T-helper 2 cell treated with Interferon-gamma antibody and Interleukin-4, amounts not matched to agents 5 μg/mL and 100 μg/mL, for 36 hours (primary cell): Measurements from ENCODE around the gene RAD51B.

Experiments
- DNase-seq: peaks from one replicate; pipeline ENCODE4 v3.0.0; 2021; ENCODE audit warnings: low spot score
- H3K27ac Mint-ChIP-seq: one replicate; pipeline ENCODE4 v1.8.0; 2021; ENCODE audit warnings: mild to moderate bottlenecking, mixed read lengths
- H3K27me3 Mint-ChIP-seq: one replicate; pipeline ENCODE4 v1.8.0; 2021; ENCODE audit warnings: low read depth, mixed read lengths
- H3K36me3 Mint-ChIP-seq: one replicate; pipeline ENCODE4 v1.8.0; 2021; ENCODE audit warnings: low read depth, mixed read lengths
- H3K4me1 Mint-ChIP-seq: one replicate; pipeline ENCODE4 v1.8.0; 2021; ENCODE audit warnings: low read depth, mixed read lengths
- H3K4me3 Mint-ChIP-seq: one replicate; pipeline ENCODE4 v1.8.0; 2022; ENCODE audit warnings: mild to moderate bottlenecking, moderate library complexity, mixed read lengths
- H3K9me3 Mint-ChIP-seq: one replicate; pipeline ENCODE4 v1.8.0; 2021; ENCODE audit warnings: mixed read lengths

Gene RAD51B

GRCh38 chr14:68238976-68239375 is 419.4 kb downstream of the RAD51B start:
- Mint-ChIP-seq H3K4me1 (no peaks in the 10 kb centered on the region), H3K4me3 (no peak overlapping the region), H3K27ac (no peak overlapping the region), H3K36me3 (no peaks in the 10 kb centered on the region), H3K27me3 (no peaks in the 10 kb centered on the region), H3K9me3 (no peaks in the 10 kb centered on the region)
- DNase-seq: no peak

- Mint-ChIP-seq H3K27me3 (no peaks in the 10 kb centered on the region), H3K27ac (no peak overlapping the region), H3K4me1 (no peaks in the 10 kb centered on the region), H3K9me3 (no peaks in the 10 kb centered on the region), H3K4me3 (no peak overlapping the region), H3K36me3 (no peaks in the 10 kb centered on the region)
- DNase-seq: no peak
Observed at GRCh38 chr14:68239988-68240771, 420.6 kb downstream of the RAD51B start.

GRCh38 chr14:68241862-68242487 is 422.4 kb downstream of the RAD51B start:
- H3K4me3 Mint-ChIP-seq: no peak overlapping the region
- H3K27ac Mint-ChIP-seq: no peak overlapping the region
- no peaks in the 10 kb centered on the region for H3K27me3 Mint-ChIP-seq
- H3K9me3 Mint-ChIP-seq: no peaks in the 10 kb centered on the region
- H3K36me3 Mint-ChIP-seq: no peaks in the 10 kb centered on the region
- DNase-seq: no peak
- H3K4me1 Mint-ChIP-seq: no peaks in the 10 kb centered on the region

GRCh38 chr14:68243450-68244010 is 424.0 kb downstream of the RAD51B start:
- Mint-ChIP-seq H3K9me3 (no peaks in the 10 kb centered on the region), H3K36me3 (no peaks in the 10 kb centered on the region), H3K4me3 (no peak overlapping the region), H3K27ac (no peak overlapping the region), H3K27me3 (peaks cover 4% of the 10 kb centered on the region), H3K4me1 (peaks cover 2% of the 10 kb centered on the region)
- no peak for DNase-seq

GRCh38 chr14:68244262-68244980 is 424.8 kb downstream of the RAD51B start:
- Mint-ChIP-seq H3K27ac (no peak overlapping the region), H3K9me3 (no peaks in the 10 kb centered on the region), H3K4me3 (no peak overlapping the region), H3K4me1 (peaks cover 4% of the 10 kb centered on the region), H3K36me3 (no peaks in the 10 kb centered on the region), H3K27me3 (peaks cover 4% of the 10 kb centered on the region)
- DNase-seq: no peak

GRCh38 chr14:68245146-68246073 is 425.8 kb downstream of the RAD51B start:
- peaks cover 4% of the 10 kb centered on the region for H3K27me3 Mint-ChIP-seq
- no peak overlapping the region for H3K27ac Mint-ChIP-seq

GRCh38 chr14:68246074-68246785 is 426.7 kb downstream of the RAD51B start:
- Mint-ChIP-seq H3K27me3 (peaks cover 4% of the 10 kb centered on the region), H3K36me3 (no peaks in the 10 kb centered on the region), H3K27ac (no peak overlapping the region), H3K9me3 (no peaks in the 10 kb centered on the region), H3K4me1 (peaks cover 4% of the 10 kb centered on the region), H3K4me3 (no peak overlapping the region)
- DNase-seq: no peak

More at GRCh38 chr14:68245146-68246073, 425.8 kb downstream of the RAD51B start:
- no peaks in the 10 kb centered on the region for H3K9me3 Mint-ChIP-seq
- no peak overlapping the region for H3K4me3 Mint-ChIP-seq
- H3K36me3 Mint-ChIP-seq: no peaks in the 10 kb centered on the region
- no peak for DNase-seq
- H3K4me1 Mint-ChIP-seq: peaks cover 4% of the 10 kb centered on the region

- H3K27ac Mint-ChIP-seq: no peak overlapping the region
- H3K27me3 Mint-ChIP-seq: peaks cover 4% of the 10 kb centered on the region
- peaks cover 4% of the 10 kb centered on the region for H3K4me1 Mint-ChIP-seq
- no peaks in the 10 kb centered on the region for H3K36me3 Mint-ChIP-seq
- no peak for DNase-seq
- H3K9me3 Mint-ChIP-seq: no peaks in the 10 kb centered on the region
- H3K4me3 Mint-ChIP-seq: no peak overlapping the region
Observed at GRCh38 chr14:68246786-68247105, 427.2 kb downstream of the RAD51B start.

GRCh38 chr14:68247274-68247673 is 427.7 kb downstream of the RAD51B start:
- DNase-seq: no peak
- H3K27me3 Mint-ChIP-seq: peaks cover 4% of the 10 kb centered on the region
- no peaks in the 10 kb centered on the region for H3K36me3 Mint-ChIP-seq
- H3K27ac Mint-ChIP-seq: no peak overlapping the region
- H3K4me3 Mint-ChIP-seq: no peak overlapping the region
- no peaks in the 10 kb centered on the region for H3K9me3 Mint-ChIP-seq
- H3K4me1 Mint-ChIP-seq: peaks cover 4% of the 10 kb centered on the region

GRCh38 chr14:68247676-68248268 is 428.2 kb downstream of the RAD51B start:
- Mint-ChIP-seq H3K4me1 (peaks cover 4% of the 10 kb centered on the region), H3K27ac (no peak overlapping the region), H3K4me3 (no peak overlapping the region), H3K36me3 (no peaks in the 10 kb centered on the region), H3K9me3 (no peaks in the 10 kb centered on the region), H3K27me3 (peaks cover 4% of the 10 kb centered on the region)
- DNase-seq: no peak

- no peak for DNase-seq
- H3K4me1 Mint-ChIP-seq: peaks cover 4% of the 10 kb centered on the region
- H3K27me3 Mint-ChIP-seq: peaks cover 4% of the 10 kb centered on the region
- no peak overlapping the region for H3K4me3 Mint-ChIP-seq
- no peak overlapping the region for H3K27ac Mint-ChIP-seq
- H3K9me3 Mint-ChIP-seq: no peaks in the 10 kb centered on the region
- H3K36me3 Mint-ChIP-seq: no peaks in the 10 kb centered on the region
Observed at GRCh38 chr14:68248481-68249255, 429.1 kb downstream of the RAD51B start.
